Ovary (tissue), 9 donors: ENCODE results near the gene TAC4. TPM values are rescaled to one million over a fixed set of nuclear protein-coding genes. Genes with fewer than 3 reads are reported as not detected.
A peak's percentile ranks its signal among the peaks of the same experiment; 100 is the strongest.

Source experiments
- DNase-seq, 5 donors: peaks; one replicate each; pipeline ENCODE4 v3.0.0-alpha.2; 2019 to 2020
- H3K27ac ChIP-seq, 2 donors: fragments of 200-600 bp; one replicate each; pipeline versions ENCODE4 v1.5.1 to v1.8.0; 2019 to 2022
- H3K27me3 ChIP-seq: fragments of 200-600 bp; one replicate; pipeline ENCODE4 v1.8.0; 2022
- H3K36me3 ChIP-seq: fragments of 200-600 bp; sonication (generic); one replicate; pipeline ENCODE4 v1.5.1; 2019
- H3K4me1 ChIP-seq: one replicate; pipeline ENCODE4 v1.8.1; 2013; ENCODE audit warnings: mild to moderate bottlenecking, moderate library complexity; ENCODE audit not compliant: insufficient read depth
- H3K4me3 ChIP-seq: fragments of 200-600 bp; sonication (generic); one replicate; pipeline ENCODE4 v1.5.1; 2017
- H3K9me3 ChIP-seq, 2 donors: fragments of 200-600 bp in 1 of 2; sonication (generic) in 1 of 2; one replicate each; pipeline versions ENCODE4 v1.5.1 to v1.8.1; 2013 to 2019; ENCODE audit warnings: mild to moderate bottlenecking in 1 of 2, moderate library complexity in 1 of 2
- EP300 ChIP-seq: sonication (generic); formaldehyde crosslinking; IDR thresholded peaks from one replicate; pipeline ENCODE4 v1.6.1; 2017; ENCODE audit warnings: antibody characterized with exemption
- POLR2A ChIP-seq: fragments of 450-650 bp; IDR thresholded peaks from one replicate; pipeline ENCODE4 v1.6.1; 2017; ENCODE audit warnings: antibody characterized with exemption, mild to moderate bottlenecking, moderate library complexity
- WGBS, 3 donors: extraction: QIAGEN DNeasy Blood & Tissue Kit in 1 of 3; methylation state at CpG; one replicate each; pipeline versions ENCODE4 v1.1.5 to v1.1.7; 2013 to 2017; 5-methylcytosine and 5-hydroxymethylcytosine counted together
- intact Hi-C, 4 donors: fragments of 100-400 bp; cut with DNase I; formaldehyde crosslinking; loops; one replicate each; pipeline versions ENCODE4 v1.11.0 to v1.15.1; 2022 to 2023
- polyA plus RNA-seq, 2 donors: library from polyadenylated mRNA; stranded (reverse); fragments of 200-250 nt in 1 of 2; fragments of 350-450 nt in 1 of 2; fragmentation: Illumina TruSeq in 1 of 2; extraction: RNeasy Lipid Tissue Mini Kit (QIAGEN cat#74804) in 1 of 2; gene quantifications; one replicate each; pipeline ENCODE4 v1.2.3, GENCODE V29; 2013 to 2014
- total RNA-seq, 7 donors: library from RNA; depleted of rRNA in 2 of 7; stranded (reverse); fragments of >200 nt in 2 of 7; fragmentation: NEBNext Ultra II Directional in 3 of 7; extraction: Animal tissue kit (Norgen Biotek cat#: 25700) in 3 of 7; gene quantifications; one replicate each; pipeline versions ENCODE4 v1.1.0 to v1.2.4, GENCODE V29; 2016 to 2023
- TF ChIP-seq, protein P1 (sequence below), 3 donors: fragments of 450-650 bp in 2 of 3; fragments of 200-600 bp in 1 of 3; IDR thresholded peaks; one replicate each; pipeline versions ENCODE4 v1.5.1 to v1.8.0; 2016 to 2022; ENCODE audit warnings: antibody characterized with exemption in 3 of 3, mild to moderate bottlenecking in 1 of 3
- donor health status: DM: no; HTN: no; CAD: no; lungs with moderate emphysema.
- donor health status: DM: no; HTN: no; CAD: no.
- donor health status: Bipolar disorder and iron deficiency.
- donor health status: DM: yes; HTN: yes; CAD: no.
- donor health status: DM: no; HTN: no; CAD: no.
- donor health status: DM: yes; HTN: yes; CAD: no.

TAC4 gene
- total and polyA plus RNA-seq, 9 donors: not detected

GRCh38 chr17:49835472-49835871 lies 12.4 kb downstream of the TAC4 start:
- TF ChIP-seq EP300: no peak
- TF ChIP-seq POLR2A: no peak
- TF ChIP-seq, protein P1, sequence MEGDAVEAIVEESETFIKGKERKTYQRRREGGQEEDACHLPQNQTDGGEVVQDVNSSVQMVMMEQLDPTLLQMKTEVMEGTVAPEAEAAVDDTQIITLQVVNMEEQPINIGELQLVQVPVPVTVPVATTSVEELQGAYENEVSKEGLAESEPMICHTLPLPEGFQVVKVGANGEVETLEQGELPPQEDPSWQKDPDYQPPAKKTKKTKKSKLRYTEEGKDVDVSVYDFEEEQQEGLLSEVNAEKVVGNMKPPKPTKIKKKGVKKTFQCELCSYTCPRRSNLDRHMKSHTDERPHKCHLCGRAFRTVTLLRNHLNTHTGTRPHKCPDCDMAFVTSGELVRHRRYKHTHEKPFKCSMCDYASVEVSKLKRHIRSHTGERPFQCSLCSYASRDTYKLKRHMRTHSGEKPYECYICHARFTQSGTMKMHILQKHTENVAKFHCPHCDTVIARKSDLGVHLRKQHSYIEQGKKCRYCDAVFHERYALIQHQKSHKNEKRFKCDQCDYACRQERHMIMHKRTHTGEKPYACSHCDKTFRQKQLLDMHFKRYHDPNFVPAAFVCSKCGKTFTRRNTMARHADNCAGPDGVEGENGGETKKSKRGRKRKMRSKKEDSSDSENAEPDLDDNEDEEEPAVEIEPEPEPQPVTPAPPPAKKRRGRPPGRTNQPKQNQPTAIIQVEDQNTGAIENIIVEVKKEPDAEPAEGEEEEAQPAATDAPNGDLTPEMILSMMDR (IDR thresholded peaks at IDR 0.05): no peak
- intact Hi-C loops: no loop called here
- WGBS, 3 donors: 87 to 92% (median 90%) methylated on average over 7 of the region's 7 CpGs
- no peaks in the 10 kb centered on the region for H3K27me3 ChIP-seq
- H3K36me3 ChIP-seq: no peaks in the 10 kb centered on the region
- H3K27ac ChIP-seq: no peak overlapping the region
- no peaks in the 10 kb centered on the region for H3K9me3 ChIP-seq
- no peak overlapping the region for H3K4me3 ChIP-seq
- peak in 1 of 5 donors; percentile 13 for DNase-seq
- peaks cover 3% of the 10 kb centered on the region for H3K4me1 ChIP-seq

DNA sequence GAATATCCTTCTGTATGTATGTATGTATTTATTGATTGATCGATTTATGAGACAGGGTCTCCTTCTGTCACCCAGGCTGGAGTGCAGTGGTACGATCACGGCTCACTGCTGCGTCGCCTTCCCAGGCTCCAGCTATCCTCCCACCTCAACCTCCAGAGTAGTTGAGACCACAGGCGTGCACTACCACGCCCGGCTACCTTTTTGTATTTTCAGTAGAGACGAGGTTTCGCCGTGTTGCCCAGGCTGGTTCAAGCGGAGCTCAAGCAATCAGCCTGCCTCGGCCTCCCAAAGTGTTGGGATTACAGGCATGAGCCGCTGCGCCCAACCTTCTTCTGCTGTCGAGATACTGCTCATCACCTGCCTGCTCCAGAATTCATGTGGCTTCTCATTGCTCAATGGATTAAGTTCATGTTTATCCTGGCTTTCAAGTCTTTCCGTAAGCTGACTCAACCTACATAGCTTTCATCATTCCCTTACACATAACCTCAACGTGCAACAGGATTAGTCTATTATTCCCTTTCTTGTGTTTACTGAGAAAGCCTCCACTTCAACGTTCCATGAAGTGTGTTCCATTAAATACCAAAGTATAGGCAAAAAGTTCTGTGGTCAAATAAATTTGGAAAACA lies 13.6 kb downstream of the TAC4 start:
- Histone ChIP-seq H3K27ac (no peak overlapping the region), H3K27me3 (no peaks in the 10 kb centered on the region), H3K9me3 (no peaks in the 10 kb centered on the region), H3K4me1 (peaks cover 4% of the 10 kb centered on the region), H3K36me3 (no peaks in the 10 kb centered on the region), H3K4me3 (no peak overlapping the region)
- peak in 1 of 5 donors; percentile 8 for DNase-seq
- intact Hi-C loops: no loop called here
- TF ChIP-seq POLR2A (no peak), EP300 (no peak)
- TF ChIP-seq, protein P1 (IDR thresholded peaks at IDR 0.05): no peak
- WGBS, 3 donors: 96 to 97% (median 96%) methylated on average over 19 of the region's 19 CpGs

DNA sequence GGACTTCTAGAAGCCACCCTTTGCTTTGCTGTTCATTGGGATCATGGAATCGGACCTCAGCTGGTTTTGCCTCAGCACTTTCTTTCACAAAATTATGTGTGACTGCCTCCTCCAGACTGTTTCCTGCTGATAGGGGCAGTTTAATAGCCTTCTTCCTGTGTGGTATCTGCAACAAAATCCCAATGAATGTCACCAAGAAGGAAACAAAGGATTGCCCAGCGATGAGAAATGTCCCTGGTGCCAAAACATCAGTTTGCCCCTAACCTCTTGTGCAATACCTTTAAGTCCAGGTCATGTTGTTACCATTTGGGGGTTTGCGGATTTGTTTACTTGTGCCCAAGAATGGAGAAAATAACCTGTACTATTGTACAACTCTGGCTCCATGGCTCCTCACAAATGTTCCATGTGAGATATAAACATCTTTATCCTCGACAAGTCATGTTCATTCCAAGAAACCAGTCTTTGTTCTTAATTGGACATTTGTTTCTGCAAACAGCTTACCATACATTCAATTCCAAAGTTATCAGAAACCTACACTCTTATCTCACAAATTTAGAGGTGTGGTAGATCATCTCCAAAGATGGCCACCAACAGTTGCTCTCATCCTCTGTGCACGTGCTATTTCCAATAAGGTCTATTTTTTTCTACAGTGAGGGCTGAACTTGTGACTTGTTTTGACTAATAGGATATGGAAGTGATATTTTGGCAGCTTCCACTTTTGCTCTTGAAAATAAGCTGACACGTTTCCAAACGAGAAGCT lies 14.8 kb downstream of the TAC4 start:
- no peak overlapping the region for H3K4me3 ChIP-seq
- no peak for DNase-seq
- H3K27ac ChIP-seq: no peak overlapping the region
- TF ChIP-seq, protein P1 (IDR thresholded peaks at IDR 0.05): no peak
- TF ChIP-seq POLR2A (no peak), EP300 (no peak)
- no peaks in the 10 kb centered on the region for H3K27me3 ChIP-seq
- no peaks in the 10 kb centered on the region for H3K9me3 ChIP-seq
- WGBS, 3 donors: 52 to 64% (median 55%) methylated on average over 7 of the region's 7 CpGs
- H3K4me1 ChIP-seq: peaks cover 4% of the 10 kb centered on the region
- intact Hi-C loops: no loop called here
- H3K36me3 ChIP-seq: no peaks in the 10 kb centered on the region

DNA sequence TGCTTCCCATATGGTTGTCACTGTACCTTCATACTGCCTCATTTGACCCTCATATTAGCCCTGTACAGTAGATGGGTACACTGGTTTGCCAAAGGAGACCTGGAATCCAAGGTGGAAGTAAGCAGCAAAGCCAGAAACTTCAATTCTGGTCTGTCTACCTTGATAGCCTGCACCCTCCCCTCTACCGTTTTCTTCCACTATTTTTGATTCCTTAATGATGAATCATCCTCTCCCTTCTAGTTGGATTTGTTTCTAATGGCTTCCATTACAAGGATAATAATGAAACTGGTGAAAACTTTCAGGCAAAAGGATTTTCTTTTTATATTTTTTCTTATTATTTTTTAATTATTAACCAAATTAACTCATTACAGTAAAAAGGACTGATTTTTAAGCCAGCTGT lies 17.3 kb downstream of the TAC4 start:
- Histone ChIP-seq H3K9me3 (no peaks in the 10 kb centered on the region), H3K27ac (no peak overlapping the region), H3K36me3 (no peaks in the 10 kb centered on the region), H3K4me1 (peaks cover 4% of the 10 kb centered on the region), H3K27me3 (no peaks in the 10 kb centered on the region), H3K4me3 (no peak overlapping the region)
- no peak for DNase-seq
- TF ChIP-seq EP300 (no peak), POLR2A (no peak)
- TF ChIP-seq, protein P1 (IDR thresholded peaks at IDR 0.05): no peak
- intact Hi-C loops: no loop called here
- WGBS, 3 donors: 2 to 6% (median 6%) methylated on average over 1 of the region's 1 CpG
